Right hindlimb (tissue), 1 donor: ENCODE data around the gene CAD.

Source experiments
- DNase-seq: peaks from one replicate; pipeline ENCODE4 v3.0.0-alpha.2; 2018

CAD gene

GRCh38 chr2:27231921-27232320, 14.8 kb downstream of the CAD start:
- no peak for DNase-seq

GRCh38 chr2:27233341-27233740, 16.2 kb downstream of the CAD start:
- no peak for DNase-seq

GRCh38 chr2:27236136-27236535, 19.0 kb downstream of the CAD start:
- DNase-seq, result peak; percentile 8

GRCh38 chr2:27236626-27237025, 19.5 kb downstream of the CAD start:
- peak; percentile 3 for DNase-seq

GRCh38 chr2:27237341-27237945, 20.3 kb downstream of the CAD start:
- peak; percentile 9 for DNase-seq

- DNase-seq, result peak; percentile 9
These were observed 21.8 kb downstream of the CAD start for GRCh38 chr2:27238976-27239375.

- peak; percentile 0 for DNase-seq
These were observed 23.2 kb downstream of the CAD start for GRCh38 chr2:27240406-27240805.

GRCh38 chr2:27241761-27242613, 24.8 kb downstream of the CAD start:
- DNase-seq, result no peak

GRCh38 chr2:27242614-27242951, 25.4 kb downstream of the CAD start:
- DNase-seq, result no peak

- peak; percentile 25 for DNase-seq
These were observed 26.4 kb downstream of the CAD start for GRCh38 chr2:27243391-27244130.

GRCh38 chr2:27245116-27245515, 27.9 kb downstream of the CAD start:
- DNase-seq, result peak; percentile 5

GRCh38 chr2:27245626-27246025, 28.5 kb downstream of the CAD start:
- peak; percentile 24 for DNase-seq

GRCh38 chr2:27247893-27248292, 30.7 kb downstream of the CAD start:
- DNase-seq, result no peak

GRCh38 chr2:27249159-27249890, 32.2 kb downstream of the CAD start:
- DNase-seq, result peak; percentile 7

- no peak for DNase-seq
These were observed 32.9 kb downstream of the CAD start for GRCh38 chr2:27249891-27250651.

- no peak for DNase-seq
These were observed 33.6 kb downstream of the CAD start for GRCh38 chr2:27250652-27251379.

GRCh38 chr2:27251766-27252165, 34.6 kb downstream of the CAD start:
- no peak for DNase-seq

- no peak for DNase-seq
These were observed 38.0 kb downstream of the CAD start for GRCh38 chr2:27255187-27255586.

- DNase-seq, result no peak
These were observed 38.5 kb downstream of the CAD start for GRCh38 chr2:27255660-27256059.

- DNase-seq, result no peak
These were observed 39.8 kb downstream of the CAD start for GRCh38 chr2:27256855-27257454.

- no peak for DNase-seq
These were observed 40.9 kb downstream of the CAD start for GRCh38 chr2:27258051-27258450.
